ENCODE results near the gene TARS2. TPM values are rescaled to one million over a fixed set of nuclear protein-coding genes. Genes with fewer than 3 reads are reported as not detected.

Gene TARS2
- total and polyA plus RNA-seq, 2 of the 4 experiments (the other 2 are of a cell fraction), result 10.9 to 21.8 TPM

DNA sequence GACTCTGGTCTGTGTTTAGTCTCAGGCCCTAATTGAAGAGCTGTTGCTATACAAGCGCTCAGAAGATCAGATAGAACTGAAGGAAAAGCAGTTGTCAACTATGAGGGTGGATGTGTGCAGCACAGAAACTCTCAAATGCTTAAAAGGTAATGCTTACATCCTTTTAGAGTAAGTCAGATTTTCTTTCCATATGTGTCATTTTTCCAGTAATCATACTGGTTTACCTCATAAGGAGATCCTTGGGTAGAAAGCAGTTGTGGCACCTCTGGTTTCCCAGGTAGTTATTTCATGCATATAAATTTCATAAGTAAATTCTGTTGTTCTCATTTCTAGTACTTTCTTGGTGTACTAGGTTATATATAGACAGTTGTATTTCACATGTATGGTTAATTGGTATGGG, 43.0 kb upstream of the TARS2 start:
- H4K5ac ChIP-seq (ENCODE audit: low read depth, low read length), result no peak overlapping the region
- H3K4me2 ChIP-seq (ENCODE audit: low read depth, low read length), result no peak overlapping the region
- peaks cover 13% of the 10 kb centered on the region for H3K36me3 ChIP-seq (ENCODE audit: control insufficient read depth, insufficient read depth, low read length)
- no peak overlapping the region for H3K4me3 ChIP-seq (ENCODE audit: insufficient read depth, low read depth, low read length)
- no peaks in the 10 kb centered on the region for H3K9me3 ChIP-seq (ENCODE audit: control insufficient read depth, insufficient read depth, low read length)
- H3K4ac ChIP-seq (ENCODE audit: low read depth, low read length), result no peak overlapping the region
- CTCF ChIA-PET, result no interaction called here
- H4K8ac ChIP-seq (ENCODE audit: low read depth in 2 of 2, low read length in 2 of 2), result no peak overlapping the region
- DNase-seq, result no peak
- H3K23ac ChIP-seq (ENCODE audit: low read depth, low read length), result no peak overlapping the region
- no peak overlapping the region for H2AK9ac ChIP-seq (replicated peaks; ENCODE audit: low read depth, low read length, poor library complexity)
- dilution Hi-C loops (cut with HindIII; ENCODE audit: low sequenced_read_pairs, unreplicated experiment), result no loop called here
- no peak overlapping the region for H2AFZ ChIP-seq (replicated peaks; ENCODE audit: low read length, poor library complexity)
- intact Hi-C loops (cut with micrococcal nuclease), result no loop called here
- H3K56ac ChIP-seq (ENCODE audit: extremely low read depth, insufficient read depth, low read length), result no peak overlapping the region
- H3K27me3 ChIP-seq (ENCODE audit: control insufficient read depth, insufficient read depth, low read length), result no peaks in the 10 kb centered on the region
- no peaks in the 10 kb centered on the region for H3K4me1 ChIP-seq (ENCODE audit: control insufficient read depth, insufficient read depth, low read length)
- H4K20me1 ChIP-seq (ENCODE audit: insufficient read depth, low read length), result no peaks in the 10 kb centered on the region
- H2BK5ac ChIP-seq (ENCODE audit: low read depth, low read length, poor library complexity, severe bottlenecking), result no peak overlapping the region
- H3K79me1 ChIP-seq (ENCODE audit: low read depth in 1 of 2, low read length in 2 of 2), result peaks cover 0 to 12% of the 10 kb centered on the region in 2 experiments; a peak in 1 of 4 replicates
- no peak for ATAC-seq (ENCODE audit: low read depth)
- no CpG with 5 or more reads among the region's 1 CpG for WGBS, 2 experiments (ENCODE audit: extremely low coverage in 2 of 2, insufficient read length in 1 of 2)
- no peak overlapping the region for H3K18ac ChIP-seq (ENCODE audit: low read depth, low read length)
- in situ Hi-C loops (cut with MboI; ENCODE audit: low sequenced_read_pairs), result no loop called here
- H3K14ac ChIP-seq (replicated peaks; ENCODE audit: low read depth, low read length), result no peak overlapping the region
- no peak overlapping the region for H2BK15ac ChIP-seq (ENCODE audit: low read depth, low read length)
- H3K27ac ChIP-seq (ENCODE audit: insufficient read depth, low read length), result no peak overlapping the region
- POLR2A ChIA-PET (ENCODE audit: unreplicated experiment), result no interaction called here
- no TSS peak for BruUV-seq (replicated peaks)
- no peaks in the 10 kb centered on the region for H3K9me1 ChIP-seq (ENCODE audit: insufficient read depth, low read length)
- no peak for TF ChIP-seq ELK1 (IDR thresholded peaks at IDR 0.05; ENCODE audit: borderline replicate concordance, low read depth, low read length)
- no peak for TF ChIP-seq CHD1 (IDR thresholded peaks at IDR 0.05; ENCODE audit: low read depth, low read length)
- no peak for TF ChIP-seq POLR2A (IDR thresholded peaks at IDR 0.05; ENCODE audit: low read depth, low read length)
- no peak for TF ChIP-seq SMC3 (IDR thresholded peaks at IDR 0.05; ENCODE audit: low read depth, low read length)
- TF ChIP-seq FOS (IDR thresholded peaks at IDR 0.05; ENCODE audit: low read depth, low read length), result no peak
- TF ChIP-seq MAZ (IDR thresholded peaks at IDR 0.05; ENCODE audit: borderline replicate concordance, low read depth, low read length), result no peak
- TF ChIP-seq USF2 (IDR thresholded peaks at IDR 0.05; ENCODE audit: low read depth, low read length), result no peak
- TF ChIP-seq MAFK (IDR thresholded peaks at IDR 0.05; ENCODE audit: low read depth, low read length), result no peak
- TF ChIP-seq RFX5 (IDR thresholded peaks at IDR 0.05; ENCODE audit: low read depth, low read length), result no peak
- TF ChIP-seq MXI1 (IDR thresholded peaks at IDR 0.05; ENCODE audit: borderline replicate concordance, low read depth, low read length), result no peak
- H4K91ac ChIP-seq (ENCODE audit: insufficient read depth, low read depth, low read length), result no peak overlapping the region
- no peak overlapping the region for H2BK120ac ChIP-seq (ENCODE audit: low read depth, low read length)
- no peak overlapping the region for H2BK20ac ChIP-seq (ENCODE audit: low read depth, low read length)
- no peak overlapping the region for H2AK5ac ChIP-seq (ENCODE audit: low read depth, low read length)
- H3K9ac ChIP-seq (ENCODE audit: low read depth, low read length), result no peak overlapping the region

All from IMR-90 (cell line).